Jurkat, Clone E6-1 (cell line): Measurements from ENCODE around the gene MIB1.
"Not testable (repeated sequence)": the region's sequence is repeated elsewhere in the genome, so short reads cannot be mapped to it uniquely, and the experiment has no call there.

Experiments
- DNase-seq: peaks from one replicate; pipeline ENCODE4 v3.0.0-alpha.2; 2011; ENCODE audit warnings: low read depth, low spot score
- H3K4me3 ChIP-seq: 2 replicates; pipeline ENCODE4 v1.5.1; 2011; ENCODE audit warnings: mild to moderate bottlenecking, low read length, control low read depth, moderate library complexity

MIB1 gene

DNA sequence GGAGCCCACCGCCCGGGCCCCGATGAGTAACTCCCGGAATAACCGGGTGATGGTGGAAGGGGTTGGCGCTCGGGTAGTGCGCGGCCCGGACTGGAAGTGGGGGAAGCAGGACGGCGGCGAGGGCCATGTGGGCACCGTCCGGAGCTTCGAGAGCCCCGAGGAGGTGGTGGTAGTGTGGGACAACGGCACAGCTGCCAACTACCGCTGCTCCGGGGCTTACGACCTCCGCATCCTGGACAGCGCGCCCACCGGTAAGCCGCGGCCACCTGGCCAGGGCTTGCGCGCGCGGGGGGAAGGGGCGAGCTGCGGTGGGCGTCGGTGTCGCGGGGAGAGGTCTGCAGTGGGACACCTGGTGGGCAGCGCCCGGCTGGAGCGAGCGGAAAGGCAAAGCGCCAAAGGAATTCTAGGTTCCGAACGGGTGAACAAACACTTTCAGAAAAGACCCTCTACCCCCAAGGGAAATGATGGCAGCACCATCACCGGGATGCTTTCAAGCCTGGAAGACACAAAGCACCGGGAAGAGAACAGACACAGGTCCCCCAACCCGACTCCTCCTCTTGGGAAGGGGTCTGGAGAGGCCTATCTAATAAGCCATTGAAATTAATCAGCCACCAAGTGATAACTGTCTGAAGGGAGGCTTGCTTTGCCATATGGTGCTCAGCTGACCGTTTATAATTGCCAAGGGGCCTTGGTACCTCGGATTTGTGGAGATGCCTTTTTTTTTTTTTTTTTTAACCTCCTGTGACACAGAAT is 1.1 kb downstream of the MIB1 start:
- H3K4me3 ChIP-seq = peak overlapping the region; percentile 78
- DNase-seq = no peak

DNA sequence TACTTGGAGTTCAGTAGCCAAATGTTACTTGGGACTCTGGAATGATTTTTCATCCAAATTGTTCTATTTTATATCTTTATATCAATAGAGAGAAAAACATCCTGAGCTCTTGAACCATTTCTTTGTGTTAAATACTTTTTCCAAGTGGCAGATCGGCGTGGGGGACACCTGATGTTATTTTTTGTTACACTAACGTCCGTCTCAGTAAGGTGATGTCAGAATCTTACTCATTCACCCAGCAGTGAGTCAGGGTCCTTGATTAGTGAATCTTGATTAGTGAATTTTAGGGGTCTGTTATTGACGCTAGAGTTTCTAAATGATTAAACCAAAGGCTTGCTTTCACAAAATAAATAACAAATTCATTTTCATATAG is 1.7 kb downstream of the MIB1 start:
- peak overlapping the region; percentile 78 for H3K4me3 ChIP-seq
- DNase-seq = no peak

DNA sequence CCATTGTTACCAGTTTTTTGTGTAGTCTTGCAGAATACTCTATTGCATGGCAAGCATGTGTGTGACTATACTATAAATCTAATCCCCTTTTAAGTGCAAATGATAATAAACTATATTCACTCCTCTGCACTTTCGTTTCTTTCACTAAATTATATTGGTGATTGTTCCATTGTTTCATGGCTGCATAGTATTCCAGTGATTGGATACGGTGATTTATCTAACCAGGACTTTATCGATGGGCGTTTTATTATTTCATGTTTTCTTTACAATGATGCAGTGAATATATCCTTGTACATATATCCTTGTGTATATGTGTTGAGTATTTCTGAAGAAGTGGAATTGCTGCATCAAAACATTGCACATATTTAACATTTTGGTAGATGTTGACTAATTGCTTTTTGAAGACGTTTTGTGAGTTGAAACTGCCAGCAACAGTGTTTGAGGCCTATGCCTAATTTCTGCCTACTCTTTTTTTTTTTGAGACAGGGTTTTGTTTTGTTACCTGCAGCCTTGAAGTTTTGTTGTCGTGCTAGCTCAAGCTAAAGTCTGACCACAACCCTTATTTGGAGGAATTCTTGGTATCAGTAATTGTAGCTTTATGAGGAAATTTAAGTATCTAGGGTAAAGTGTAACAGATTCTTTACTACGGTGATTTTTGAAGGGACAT is 2.7 kb downstream of the MIB1 start:
- DNase-seq = no peak
- no peak overlapping the region for H3K4me3 ChIP-seq

DNA sequence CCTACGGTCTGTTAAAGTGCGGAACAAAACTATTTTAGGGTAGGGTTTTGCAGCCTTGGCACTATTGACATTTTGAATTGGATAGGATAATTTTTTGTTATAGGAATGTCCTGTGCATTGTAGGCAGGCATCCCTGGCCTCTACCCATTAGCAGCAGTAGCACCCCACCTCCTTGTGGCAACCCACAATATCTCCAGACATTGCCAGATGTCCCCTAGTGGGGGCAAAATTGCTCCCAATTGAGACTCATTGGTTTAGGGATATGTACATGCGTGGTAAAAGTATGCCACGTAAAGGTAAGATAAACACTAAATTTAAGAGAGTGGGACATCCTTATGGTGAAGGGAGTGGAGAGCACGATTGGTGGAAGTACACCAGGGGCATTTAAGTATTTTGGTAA is 4.6 kb downstream of the MIB1 start:
- peak; percentile 24 for DNase-seq
- no peak overlapping the region for H3K4me3 ChIP-seq

DNA sequence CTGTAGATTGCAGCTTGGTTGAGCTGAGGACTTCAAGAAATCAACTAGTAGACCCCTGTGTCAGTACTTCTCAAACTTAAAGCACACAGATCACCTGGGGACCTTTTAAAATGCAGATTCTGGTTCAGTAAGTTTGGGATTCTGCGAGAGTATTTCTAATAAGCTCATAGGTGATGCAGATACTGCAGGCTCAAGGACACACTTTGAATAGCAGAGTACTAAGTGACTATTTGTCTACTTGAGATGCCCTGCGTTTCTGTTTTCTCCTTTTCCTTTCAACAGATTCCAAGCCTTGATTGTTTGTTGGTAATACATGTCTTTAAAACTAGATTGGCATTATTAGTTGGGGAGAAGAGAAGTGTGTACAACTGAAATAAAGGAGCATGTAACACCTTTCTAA is 6.7 kb downstream of the MIB1 start:
- DNase-seq = no peak
- no peak overlapping the region for H3K4me3 ChIP-seq

DNA sequence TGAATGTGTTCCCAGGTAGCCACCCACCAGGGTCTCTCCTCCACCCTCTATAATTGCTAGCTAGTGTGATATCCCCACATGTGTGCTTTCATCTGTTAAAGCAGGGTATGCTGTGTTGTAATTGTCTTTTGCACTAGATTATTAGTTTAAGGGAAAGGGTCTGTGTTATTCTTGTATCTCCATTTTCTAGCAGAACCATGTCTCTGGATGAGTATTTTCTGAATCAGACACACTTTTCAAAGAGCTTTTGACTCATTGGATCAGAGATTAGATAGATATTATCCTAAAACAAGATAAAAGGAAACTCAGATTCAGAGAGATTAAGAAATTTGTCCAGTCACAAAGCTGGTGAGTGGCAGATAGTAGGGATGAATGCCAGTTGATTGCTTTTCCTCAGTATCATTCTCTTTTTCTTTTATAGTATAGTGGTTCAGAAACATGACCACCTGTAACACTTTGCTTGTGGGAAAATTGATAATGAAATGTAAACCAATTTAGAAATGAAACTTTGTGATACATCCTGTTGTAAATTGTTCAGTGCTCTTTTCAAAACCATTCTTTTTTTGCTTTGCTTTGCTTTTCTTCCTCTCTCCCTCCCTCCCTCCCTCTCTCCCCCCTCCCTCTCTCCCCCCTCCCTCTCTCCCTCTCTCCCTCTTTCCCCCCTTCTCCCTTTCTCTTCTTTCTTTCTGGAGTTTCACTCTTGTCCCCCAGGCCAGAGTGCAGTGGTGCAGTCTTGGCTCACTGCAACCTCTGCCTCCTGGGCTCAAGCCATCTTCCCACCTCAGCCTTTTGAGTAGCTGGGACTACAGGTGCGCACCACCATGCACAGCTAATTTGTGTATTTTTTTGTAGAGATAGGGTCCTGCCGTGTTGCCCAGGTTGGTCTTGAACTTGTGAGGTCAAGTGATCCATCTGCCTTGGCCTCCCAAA is 7.4 kb downstream of the MIB1 start:
- no peak overlapping the region for H3K4me3 ChIP-seq
- DNase-seq = no peak

DNA sequence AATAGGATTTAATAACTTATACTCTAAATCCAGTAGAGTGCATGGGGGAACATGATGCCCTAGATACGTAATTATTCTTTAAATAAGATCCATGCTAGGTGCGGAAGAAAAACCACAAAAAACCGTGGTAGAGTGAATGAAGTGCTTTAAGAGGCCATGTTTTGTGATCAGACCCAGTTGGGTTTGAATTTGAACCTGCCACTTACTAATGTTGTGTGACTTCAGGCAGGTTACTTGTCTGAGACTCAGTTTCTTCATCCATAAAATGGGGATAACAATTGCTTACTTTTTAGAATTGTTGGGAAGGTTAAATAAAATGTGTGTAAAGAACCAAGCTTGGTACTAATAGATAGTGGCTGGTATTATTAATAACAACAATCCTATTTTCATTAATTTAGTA is 17.2 kb downstream of the MIB1 start:
- DNase-seq = no peak
- H3K4me3 ChIP-seq = no peak overlapping the region

DNA sequence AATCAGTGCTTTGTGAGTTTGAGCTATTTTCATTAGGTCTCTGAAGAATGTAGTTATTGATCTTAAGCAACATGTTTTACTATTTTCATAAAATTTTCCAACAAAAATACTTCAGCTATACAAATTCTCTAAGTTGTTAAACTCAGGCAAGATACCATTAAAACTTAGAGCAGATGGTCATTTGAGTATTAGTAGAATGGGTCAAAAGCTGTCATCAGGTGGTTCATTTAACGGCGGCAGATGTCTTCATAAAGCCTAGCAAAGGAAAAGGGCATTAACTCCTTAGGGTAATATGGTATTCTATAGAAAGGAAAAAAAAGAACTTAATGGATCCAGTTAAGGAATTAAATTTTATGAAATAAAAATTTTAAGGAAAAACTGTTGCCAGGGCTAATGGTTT is 19.2 kb downstream of the MIB1 start:
- DNase-seq = no peak
- H3K4me3 ChIP-seq = no peak overlapping the region

DNA sequence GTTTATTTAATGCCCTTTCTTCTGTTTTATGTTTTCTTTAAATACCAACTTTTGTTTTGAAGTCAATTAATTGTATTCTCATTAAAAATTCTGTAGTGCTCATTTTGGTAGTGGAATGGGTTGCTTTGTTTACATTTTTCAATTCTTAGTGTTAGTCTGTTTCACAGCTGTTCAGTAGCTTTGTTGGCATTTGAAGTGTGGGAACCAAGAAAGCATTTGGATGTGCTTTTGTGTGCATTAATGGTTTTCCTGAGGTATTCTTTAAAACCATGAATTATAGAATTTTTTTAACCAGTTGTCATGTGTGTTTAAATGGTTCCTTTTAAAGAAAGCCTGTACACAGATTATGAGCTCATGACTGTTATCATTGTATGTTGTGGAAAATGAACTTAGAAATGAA is 19.7 kb downstream of the MIB1 start:
- DNase-seq = no peak
- H3K4me3 ChIP-seq = no peak overlapping the region

DNA sequence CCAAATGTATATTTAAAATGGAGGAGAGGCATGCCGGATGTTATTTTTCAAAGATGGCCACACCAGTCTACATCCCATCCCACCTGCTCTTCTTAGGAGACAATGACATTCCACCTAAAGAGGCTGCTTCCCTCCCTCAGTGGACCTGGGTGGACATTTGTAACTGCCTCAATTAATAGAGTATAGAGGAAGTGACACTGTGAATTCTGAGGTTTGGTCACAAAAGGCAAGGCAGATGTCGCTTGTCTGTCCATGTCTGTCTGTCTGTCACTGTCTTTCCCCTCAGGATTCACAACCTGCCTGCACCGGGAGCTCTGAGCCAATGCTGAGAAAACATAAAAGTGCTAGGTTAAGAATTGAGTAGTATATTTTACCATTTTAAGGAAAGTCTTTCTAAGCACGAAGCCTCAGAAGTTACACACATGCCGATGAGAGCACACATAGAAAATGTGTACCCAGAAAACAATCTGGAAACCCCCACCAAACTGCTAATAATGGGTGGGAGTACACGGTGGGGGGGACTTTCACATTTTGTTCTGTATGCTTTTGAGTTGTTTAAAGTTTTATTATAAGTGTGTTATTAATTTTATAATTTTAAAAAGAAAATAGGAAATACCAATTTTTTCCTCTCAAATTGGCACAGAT is 21.0 kb downstream of the MIB1 start:
- no peak overlapping the region for H3K4me3 ChIP-seq
- no peak for DNase-seq

DNA sequence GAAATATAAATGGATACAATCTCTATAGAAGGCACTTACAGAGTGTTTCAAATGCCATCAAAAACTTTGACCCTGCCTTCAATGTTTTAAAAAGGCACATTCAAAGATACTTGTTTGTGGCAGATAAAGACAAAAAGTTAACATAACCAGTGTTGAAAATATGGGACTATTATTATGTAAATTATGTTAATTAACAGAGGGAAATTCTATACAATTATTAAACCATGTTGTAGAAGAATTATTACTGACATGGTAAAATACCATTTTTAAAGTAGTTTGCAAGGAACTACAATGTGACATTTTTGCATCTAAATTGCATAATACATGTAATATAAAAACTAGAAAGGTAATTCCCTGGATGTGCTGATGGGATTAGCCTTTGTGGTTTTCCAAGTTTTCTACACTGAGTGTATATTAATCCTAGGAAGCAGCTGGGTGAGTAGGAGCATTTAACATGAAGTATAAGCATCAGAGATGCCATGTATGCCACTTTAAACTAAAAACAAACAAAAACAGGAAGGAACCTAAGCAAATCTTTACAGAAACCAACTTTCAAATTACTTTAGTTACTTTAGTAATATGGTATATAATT is 21.7 kb downstream of the MIB1 start:
- DNase-seq = no peak
- no peak overlapping the region for H3K4me3 ChIP-seq

DNA sequence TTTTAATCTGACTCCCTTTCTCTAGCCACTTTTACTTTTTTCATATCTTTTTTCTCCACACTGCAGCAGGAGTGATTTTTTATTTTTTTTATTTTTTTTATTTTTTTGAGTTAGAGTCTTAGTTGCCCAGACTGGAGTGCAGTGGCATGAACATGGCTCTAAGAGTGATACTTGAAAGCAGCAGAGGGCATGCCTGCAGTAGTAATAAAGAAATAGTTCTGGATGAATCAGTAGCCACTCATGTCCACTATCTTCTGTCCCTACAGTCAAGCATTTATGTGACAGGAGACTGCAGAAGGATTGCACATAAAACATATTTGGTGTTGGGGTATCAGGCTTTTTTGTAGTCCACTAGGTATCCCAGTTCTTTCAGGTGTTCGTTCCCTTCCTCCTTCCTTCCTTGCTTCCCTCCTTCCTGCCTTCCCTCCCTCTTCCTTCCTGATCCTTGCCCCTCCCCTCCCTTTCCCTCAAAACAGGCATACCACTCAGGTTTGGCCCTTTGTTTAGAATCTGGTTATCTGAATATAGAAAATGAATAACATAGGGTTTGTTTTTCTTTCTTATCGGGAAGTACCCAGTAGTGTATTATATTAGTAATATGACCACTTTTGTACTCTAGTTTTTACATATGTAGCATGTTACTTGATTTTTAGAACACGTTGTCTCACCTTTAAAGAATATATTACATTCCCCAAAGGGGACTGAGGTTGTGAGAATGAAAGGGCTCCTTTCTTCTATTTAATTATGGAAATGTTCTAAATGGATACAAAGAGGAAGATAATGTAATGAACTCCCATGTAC is 23.5 kb downstream of the MIB1 start:
- no peak for DNase-seq
- H3K4me3 ChIP-seq = no peak overlapping the region

DNA sequence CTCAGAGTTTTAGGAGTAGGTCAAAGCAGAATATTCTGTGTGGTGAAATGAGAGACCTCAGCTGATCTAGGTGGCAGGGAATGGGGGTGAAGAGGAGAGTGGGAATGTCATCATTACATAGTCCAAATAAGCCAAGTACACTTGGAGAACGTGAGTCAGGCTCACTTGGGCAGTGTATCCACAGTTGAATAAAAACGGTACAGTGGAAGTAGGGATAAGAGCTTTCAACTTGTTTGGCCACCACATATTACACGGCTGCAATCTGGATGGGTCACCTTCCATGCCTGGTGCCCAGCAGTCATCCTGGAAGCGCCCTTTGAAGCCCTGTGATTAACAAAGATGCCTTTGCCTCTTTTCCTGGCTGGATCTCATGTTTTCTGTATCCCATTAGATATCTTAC is 28.6 kb downstream of the MIB1 start:
- H3K4me3 ChIP-seq = no peak overlapping the region
- DNase-seq = no peak

DNA sequence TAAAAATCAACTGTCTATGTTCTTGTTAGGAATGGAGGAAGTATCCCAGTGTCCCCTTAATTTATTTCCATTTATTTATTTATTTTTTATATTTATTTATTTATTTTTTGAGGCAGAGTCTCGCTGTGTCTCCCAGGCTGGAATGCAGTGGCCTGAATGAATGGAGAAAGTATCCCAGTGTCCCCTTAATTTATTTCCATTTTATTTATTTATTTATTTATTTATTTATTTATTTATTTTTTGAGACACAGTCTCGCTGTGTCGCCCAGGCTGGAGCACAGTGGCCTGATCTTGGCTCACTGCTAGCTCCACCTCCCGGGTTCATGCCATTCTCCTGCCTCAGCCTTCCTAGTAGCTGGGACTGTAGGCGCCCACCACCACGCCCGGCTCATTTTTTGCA is 34.1 kb downstream of the MIB1 start:
- H3K4me3 ChIP-seq = no peak overlapping the region
- no peak for DNase-seq

DNA sequence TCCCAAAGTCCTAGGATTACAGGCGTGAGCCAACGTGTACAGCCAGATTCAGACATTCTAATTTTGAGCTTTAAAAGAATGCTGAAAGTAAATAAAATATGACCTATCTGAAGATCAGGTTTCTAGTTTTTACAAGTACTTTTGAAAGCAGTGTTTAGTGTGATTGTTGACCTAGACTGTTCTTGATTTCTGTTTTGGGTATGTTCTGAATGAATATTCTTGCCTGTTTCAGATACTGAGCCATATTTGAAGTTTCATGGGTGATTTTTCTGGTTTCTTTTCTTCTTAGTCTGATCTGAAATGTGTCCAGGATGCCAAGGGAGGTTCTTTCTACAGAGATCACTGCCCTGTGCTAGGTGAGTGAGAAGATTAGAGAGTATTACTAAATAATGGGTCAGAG is 37.2 kb downstream of the MIB1 start:
- no peak overlapping the region for H3K4me3 ChIP-seq
- no peak for DNase-seq

DNA sequence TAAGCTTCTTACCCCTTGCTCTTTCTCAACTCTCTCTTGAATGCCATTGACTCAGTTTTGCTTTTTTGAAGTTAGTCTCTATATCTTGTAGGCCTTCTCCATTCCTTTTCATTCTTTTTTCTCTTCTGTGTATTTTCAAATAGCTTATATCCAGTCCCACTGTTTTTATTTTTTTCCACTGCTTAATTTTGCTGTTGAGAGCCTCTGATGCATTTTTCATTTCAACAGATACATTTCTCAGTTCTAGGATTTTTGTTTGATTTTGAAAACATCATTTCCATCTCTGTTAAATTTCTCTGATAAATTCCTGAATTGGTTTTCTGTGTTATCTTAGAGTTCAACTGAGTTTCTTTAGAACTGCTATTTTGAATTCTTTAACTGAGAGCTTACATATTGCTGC is 45.9 kb downstream of the MIB1 start:
- no peak for DNase-seq
- H3K4me3 ChIP-seq = no peak overlapping the region

DNA sequence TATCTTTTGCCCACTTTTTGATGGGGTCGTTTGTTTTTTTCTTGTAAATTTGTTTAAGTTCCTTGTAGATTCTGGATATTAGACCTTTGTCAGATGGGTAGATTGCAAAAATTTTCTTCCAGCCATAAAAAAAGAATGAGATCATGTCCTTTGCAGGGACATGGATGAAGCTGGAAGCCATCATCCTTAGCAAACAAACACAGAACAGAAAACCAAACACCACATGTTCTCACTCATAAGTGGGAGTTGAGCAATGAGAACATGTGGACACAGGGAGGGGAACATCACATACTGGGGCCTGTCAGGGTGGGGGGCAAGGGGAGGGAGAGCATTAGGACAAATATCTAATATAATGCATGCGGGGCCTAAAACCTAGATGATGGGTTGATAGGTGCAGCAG is 55.5 kb downstream of the MIB1 start:
- DNase-seq = not testable (repeated sequence)

DNA sequence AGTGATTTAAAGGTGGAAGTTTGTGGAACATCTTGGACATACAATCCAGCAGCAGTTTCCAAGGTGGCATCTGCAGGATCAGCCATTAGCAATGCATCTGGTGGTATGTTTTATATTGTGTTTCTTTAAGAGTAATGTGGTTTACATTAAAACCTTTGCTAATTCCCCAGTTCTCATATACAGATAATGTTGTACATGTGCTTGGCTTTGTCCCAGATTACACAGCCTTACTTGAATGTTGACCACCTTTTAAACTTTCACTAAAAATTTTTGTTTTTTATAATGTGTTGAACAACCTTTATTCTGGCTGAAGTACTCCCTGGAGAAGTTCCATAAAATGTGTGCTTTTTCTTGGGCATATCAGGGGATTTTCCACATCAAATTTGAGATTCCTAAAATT is 57.5 kb downstream of the MIB1 start:
- H3K4me3 ChIP-seq = no peak overlapping the region
- DNase-seq = no peak

More for the DNA sequence above, 55.5 kb downstream of the MIB1 start:
- not testable (repeated sequence) for H3K4me3 ChIP-seq
